ENCODE results near the gene TEN1.

The TEN1 gene

GRCh38 chr17:76017481-76018339, 38.7 kb downstream of the TEN1 start:
- TF ChIP-seq, protein P1, sequence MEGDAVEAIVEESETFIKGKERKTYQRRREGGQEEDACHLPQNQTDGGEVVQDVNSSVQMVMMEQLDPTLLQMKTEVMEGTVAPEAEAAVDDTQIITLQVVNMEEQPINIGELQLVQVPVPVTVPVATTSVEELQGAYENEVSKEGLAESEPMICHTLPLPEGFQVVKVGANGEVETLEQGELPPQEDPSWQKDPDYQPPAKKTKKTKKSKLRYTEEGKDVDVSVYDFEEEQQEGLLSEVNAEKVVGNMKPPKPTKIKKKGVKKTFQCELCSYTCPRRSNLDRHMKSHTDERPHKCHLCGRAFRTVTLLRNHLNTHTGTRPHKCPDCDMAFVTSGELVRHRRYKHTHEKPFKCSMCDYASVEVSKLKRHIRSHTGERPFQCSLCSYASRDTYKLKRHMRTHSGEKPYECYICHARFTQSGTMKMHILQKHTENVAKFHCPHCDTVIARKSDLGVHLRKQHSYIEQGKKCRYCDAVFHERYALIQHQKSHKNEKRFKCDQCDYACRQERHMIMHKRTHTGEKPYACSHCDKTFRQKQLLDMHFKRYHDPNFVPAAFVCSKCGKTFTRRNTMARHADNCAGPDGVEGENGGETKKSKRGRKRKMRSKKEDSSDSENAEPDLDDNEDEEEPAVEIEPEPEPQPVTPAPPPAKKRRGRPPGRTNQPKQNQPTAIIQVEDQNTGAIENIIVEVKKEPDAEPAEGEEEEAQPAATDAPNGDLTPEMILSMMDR (IDR thresholded peaks at IDR 0.05; ENCODE audit: unreplicated experiment in 3 of 3) = no peak
- Mint-ChIP-seq H3K27me3 (ENCODE audit: low read depth) (peaks cover 9% of the 10 kb centered on the region), H3K9me3 (no peaks in the 10 kb centered on the region), H3K36me3 (ENCODE audit: low read depth) (no peaks in the 10 kb centered on the region), H3K4me3 (no peak overlapping the region), H3K27ac (no peak overlapping the region), H3K4me1 (peaks cover 13% of the 10 kb centered on the region)

DNA sequence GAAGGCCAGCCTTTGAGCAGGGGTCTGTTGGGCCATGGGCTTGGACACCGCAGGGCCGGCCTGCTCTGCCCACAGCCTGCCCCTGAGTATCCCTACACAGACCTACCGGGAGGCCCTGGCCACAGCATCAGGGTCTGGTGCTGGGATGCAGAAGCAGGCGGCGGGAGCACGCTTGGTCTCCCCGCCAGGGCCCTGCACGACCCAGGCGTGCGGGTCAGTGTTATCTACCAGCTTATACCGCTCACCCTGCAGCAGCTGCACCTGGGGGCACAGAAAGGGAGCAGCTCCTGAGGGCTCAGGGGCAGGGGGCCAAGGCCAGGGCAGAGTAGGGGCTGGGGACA, 39.3 kb downstream of the TEN1 start:
- H3K9me3 Mint-ChIP-seq = no peaks in the 10 kb centered on the region
- no peak overlapping the region for H3K27ac Mint-ChIP-seq
- no peaks in the 10 kb centered on the region for H3K36me3 Mint-ChIP-seq (ENCODE audit: low read depth)
- H3K27me3 Mint-ChIP-seq (ENCODE audit: low read depth) = peaks cover 9% of the 10 kb centered on the region
- TF ChIP-seq, protein P1 (IDR thresholded peaks at IDR 0.05; ENCODE audit: unreplicated experiment in 3 of 3) = no peak
- H3K4me3 Mint-ChIP-seq = no peak overlapping the region
- H3K4me1 Mint-ChIP-seq = peaks cover 12% of the 10 kb centered on the region

DNA sequence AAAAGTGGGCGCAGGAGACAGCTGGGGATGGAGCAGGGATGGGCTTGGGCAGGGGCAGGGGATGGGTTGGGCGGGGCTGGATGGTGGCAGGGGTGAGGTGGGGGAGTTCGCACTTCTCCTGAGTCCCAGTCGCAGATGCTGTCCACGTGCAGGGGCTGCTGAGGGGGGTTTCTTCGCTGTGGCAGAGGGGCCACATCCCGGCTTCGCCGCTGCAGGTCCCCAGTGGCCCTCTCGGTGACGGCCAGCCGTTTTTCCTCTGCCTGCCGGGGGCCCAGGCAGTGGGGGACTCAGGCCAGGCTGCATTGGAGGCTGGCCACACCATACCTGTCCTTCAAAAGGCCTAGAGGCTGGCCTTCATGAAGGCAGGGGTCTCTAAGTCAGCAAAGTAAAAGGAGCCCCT, 39.8 kb downstream of the TEN1 start:
- TF ChIP-seq, protein P1 (IDR thresholded peaks at IDR 0.05; ENCODE audit: unreplicated experiment in 3 of 3) = no peak
- Mint-ChIP-seq H3K27ac (no peak overlapping the region), H3K36me3 (ENCODE audit: low read depth) (no peaks in the 10 kb centered on the region)

GRCh38 chr17:76019833-76020467, 40.9 kb downstream of the TEN1 start:
- Mint-ChIP-seq H3K4me1 (peaks cover 3% of the 10 kb centered on the region), H3K27me3 (ENCODE audit: low read depth) (peaks cover 4% of the 10 kb centered on the region)

More for the DNA sequence above, 39.8 kb downstream of the TEN1 start:
- Mint-ChIP-seq H3K4me1 (peaks cover 8% of the 10 kb centered on the region), H3K27me3 (ENCODE audit: low read depth) (peaks cover 9% of the 10 kb centered on the region), H3K9me3 (no peaks in the 10 kb centered on the region), H3K4me3 (no peak overlapping the region)

GRCh38 chr17:76022285-76022684, 43.2 kb downstream of the TEN1 start:
- Mint-ChIP-seq H3K27me3 (ENCODE audit: low read depth) (peaks cover 4% of the 10 kb centered on the region), H3K4me1 (peaks cover 3% of the 10 kb centered on the region), H3K27ac (no peak overlapping the region), H3K36me3 (ENCODE audit: low read depth) (no peaks in the 10 kb centered on the region), H3K4me3 (no peak overlapping the region), H3K9me3 (no peaks in the 10 kb centered on the region)
- TF ChIP-seq, protein P1 (IDR thresholded peaks at IDR 0.05; ENCODE audit: unreplicated experiment in 3 of 3) = no peak

More at GRCh38 chr17:76019833-76020467, 40.9 kb downstream of the TEN1 start:
- TF ChIP-seq, protein P1 (IDR thresholded peaks at IDR 0.05; ENCODE audit: unreplicated experiment in 3 of 3) = no peak
- Mint-ChIP-seq H3K27ac (peak overlapping the region in 1 of 3 experiments; percentile 43), H3K36me3 (ENCODE audit: low read depth) (no peaks in the 10 kb centered on the region), H3K4me3 (no peak overlapping the region), H3K9me3 (no peaks in the 10 kb centered on the region)

Data from nephron (organoid).